ENCODE measurements around the gene SEC14L1.
A peak's percentile ranks its signal among the peaks of the same experiment; 100 is the strongest.

Gene SEC14L1

GRCh38 chr17:77131904-77132303 lies 8.9 kb upstream of the SEC14L1 start:
- Histone ChIP-seq H3K27ac (no peak overlapping the region), H2AFZ (ENCODE audit: low read depth) (no peak overlapping the region), H3K4me1 (ENCODE audit: low read depth, poor library complexity, severe bottlenecking) (peaks cover 19% of the 10 kb centered on the region), H3K79me2 (ENCODE audit: insufficient read depth, low read depth) (no peaks in the 10 kb centered on the region), H3K36me3 (ENCODE audit: insufficient read depth) (no peaks in the 10 kb centered on the region), H3K27me3 (ENCODE audit: insufficient read depth, low read depth) (no peaks in the 10 kb centered on the region), H4K20me1 (ENCODE audit: insufficient read depth) (no peaks in the 10 kb centered on the region), H3K9ac (no peak overlapping the region), H3K4me2 (no peak overlapping the region), H3K4me3 (IDR thresholded peaks at IDR 0.05; ENCODE audit: insufficient read depth, low read depth, low read length) (no peak overlapping the region)
- TF ChIP-seq CTCF (conservative IDR thresholded peaks at IDR 0.05; ENCODE audit: low read depth, low read length) = no peak

DNA sequence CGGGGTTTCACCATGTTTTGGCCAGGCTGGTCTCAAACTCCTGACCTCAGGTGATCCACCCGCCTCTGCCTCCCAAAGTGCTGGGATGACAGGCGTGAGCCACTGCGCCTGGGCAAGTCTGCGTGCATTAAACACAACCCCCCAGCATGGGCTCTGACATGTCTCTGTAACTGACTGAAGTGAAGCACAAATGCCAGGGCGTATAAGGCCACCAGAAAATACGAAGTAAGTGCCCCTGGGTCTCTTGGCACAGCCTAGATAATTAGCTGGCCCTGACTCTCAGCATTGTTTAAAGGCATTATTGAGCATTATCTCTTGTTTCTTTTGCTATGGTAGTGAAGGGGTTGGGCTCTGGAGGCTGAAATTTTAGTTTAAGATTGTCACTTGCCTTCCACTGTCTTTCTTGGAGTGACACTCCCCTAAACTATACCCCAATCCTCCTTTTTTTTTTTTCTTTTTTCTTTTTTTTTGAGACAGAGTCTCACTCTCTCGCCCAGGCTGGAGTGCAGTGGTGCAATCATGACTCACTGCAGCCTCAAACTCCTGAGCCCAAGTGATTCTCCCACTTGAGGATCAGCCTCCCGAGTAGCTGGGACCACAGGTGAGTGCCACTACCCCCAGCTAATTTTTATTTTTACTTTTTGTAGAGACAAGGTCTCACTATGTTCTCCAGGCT lies 8.2 kb upstream of the SEC14L1 start:
- no peak overlapping the region for H3K4me2 ChIP-seq
- H3K27me3 ChIP-seq (ENCODE audit: insufficient read depth, low read depth) = no peaks in the 10 kb centered on the region
- no peak overlapping the region for H3K4me3 ChIP-seq (IDR thresholded peaks at IDR 0.05; ENCODE audit: insufficient read depth, low read depth, low read length)
- no peaks in the 10 kb centered on the region for H3K36me3 ChIP-seq (ENCODE audit: insufficient read depth)
- no peaks in the 10 kb centered on the region for H3K79me2 ChIP-seq (ENCODE audit: insufficient read depth, low read depth)
- peaks cover 19% of the 10 kb centered on the region for H3K4me1 ChIP-seq (ENCODE audit: low read depth, poor library complexity, severe bottlenecking)
- TF ChIP-seq CTCF (conservative IDR thresholded peaks at IDR 0.05; ENCODE audit: low read depth, low read length) = no peak
- H2AFZ ChIP-seq (ENCODE audit: low read depth) = no peak overlapping the region
- no peak overlapping the region for H3K27ac ChIP-seq
- H3K9ac ChIP-seq = no peak overlapping the region
- no peaks in the 10 kb centered on the region for H4K20me1 ChIP-seq (ENCODE audit: insufficient read depth)

DNA sequence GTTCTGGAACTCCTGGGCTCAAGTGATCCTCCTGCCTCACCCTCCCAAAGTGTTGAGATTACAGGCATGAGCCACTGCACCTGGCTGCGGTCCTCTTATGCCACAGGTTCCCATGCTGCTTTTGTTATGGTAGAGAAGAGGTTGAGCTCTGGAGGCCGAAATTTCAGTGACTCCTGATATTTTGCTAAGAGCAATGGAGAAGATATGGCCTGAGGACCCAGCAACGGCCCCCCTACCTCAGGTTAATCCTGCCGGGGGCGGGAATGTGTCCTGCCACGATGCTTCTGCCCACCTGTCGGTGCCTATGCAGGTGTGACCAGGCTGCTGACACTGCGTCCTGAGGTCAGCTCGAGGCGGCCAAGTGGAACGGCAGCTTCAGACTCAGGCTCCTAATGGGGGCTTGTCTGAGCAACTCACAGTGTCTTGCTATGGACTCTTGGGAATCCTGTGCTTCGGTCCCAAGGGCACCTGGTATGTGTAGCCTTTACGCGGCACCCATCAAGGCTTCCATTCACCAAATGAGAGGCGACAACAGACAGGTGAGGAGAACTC lies 7.6 kb upstream of the SEC14L1 start:
- Histone ChIP-seq H3K79me2 (ENCODE audit: insufficient read depth, low read depth) (no peaks in the 10 kb centered on the region), H3K4me3 (IDR thresholded peaks at IDR 0.05; ENCODE audit: insufficient read depth, low read depth, low read length) (no peak overlapping the region), H3K4me2 (no peak overlapping the region), H4K20me1 (ENCODE audit: insufficient read depth) (no peaks in the 10 kb centered on the region), H3K27ac (no peak overlapping the region), H3K36me3 (ENCODE audit: insufficient read depth) (no peaks in the 10 kb centered on the region), H2AFZ (ENCODE audit: low read depth) (no peak overlapping the region), H3K4me1 (ENCODE audit: low read depth, poor library complexity, severe bottlenecking) (peaks cover 19% of the 10 kb centered on the region), H3K27me3 (ENCODE audit: insufficient read depth, low read depth) (no peaks in the 10 kb centered on the region), H3K9ac (no peak overlapping the region)
- no peak for TF ChIP-seq CTCF (conservative IDR thresholded peaks at IDR 0.05; ENCODE audit: low read depth, low read length)

DNA sequence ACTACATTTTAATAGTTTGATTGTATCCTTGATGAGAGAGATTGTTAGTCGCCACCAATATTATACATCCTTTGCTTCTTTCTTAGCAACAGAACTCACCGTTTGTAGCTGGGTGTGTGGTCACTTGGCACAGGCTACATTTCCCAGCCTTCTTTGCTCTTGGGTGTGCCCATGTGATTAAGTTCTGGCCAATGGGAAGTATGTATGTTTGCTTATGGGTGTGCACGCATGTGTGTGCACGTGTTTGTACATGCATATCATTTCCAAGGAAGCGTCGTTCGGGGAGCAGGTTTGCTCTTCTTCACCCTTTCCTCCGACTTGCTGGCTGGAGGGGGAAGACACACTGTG lies 4.4 kb upstream of the SEC14L1 start:
- H3K4me2 ChIP-seq = peak overlapping the region; percentile 38
- no peak for TF ChIP-seq CTCF (conservative IDR thresholded peaks at IDR 0.05; ENCODE audit: low read depth, low read length)

More for the DNA sequence above, 4.4 kb upstream of the SEC14L1 start:
- no peaks in the 10 kb centered on the region for H3K36me3 ChIP-seq (ENCODE audit: insufficient read depth)
- H3K27me3 ChIP-seq (ENCODE audit: insufficient read depth, low read depth) = no peaks in the 10 kb centered on the region
- peaks cover 26% of the 10 kb centered on the region for H3K4me1 ChIP-seq (ENCODE audit: low read depth, poor library complexity, severe bottlenecking)
- H3K27ac ChIP-seq = no peak overlapping the region
- no peak overlapping the region for H3K4me3 ChIP-seq (IDR thresholded peaks at IDR 0.05; ENCODE audit: insufficient read depth, low read depth, low read length)
- no peaks in the 10 kb centered on the region for H4K20me1 ChIP-seq (ENCODE audit: insufficient read depth)
- no peaks in the 10 kb centered on the region; the same call in 1 of the 2 replicates for H3K79me2 ChIP-seq (ENCODE audit: insufficient read depth, low read depth)
- peak overlapping the region; percentile 16; the same call in 1 of the 2 replicates for H2AFZ ChIP-seq (ENCODE audit: low read depth)
- H3K9ac ChIP-seq = no peak overlapping the region
